Fibroblast of skin of abdomen (primary cell): ENCODE results near the gene COQ8B. TPM values are rescaled to one million over a fixed set of nuclear protein-coding genes. Genes with fewer than 3 reads are reported as not detected.
"Not testable (repeated sequence)": the region's sequence is repeated elsewhere in the genome, so short reads cannot be mapped to it uniquely, and the experiment has no call there.

Experiments
- DNase-seq: peaks from one replicate; pipeline ENCODE4 v3.0.0-alpha.2; 2013
- polyA plus RNA-seq, 2 experiments: library from polyadenylated mRNA; unstranded; fragments of 120-200 nt; gene quantifications; one replicate each; pipeline ENCODE4 v1.2.1, GENCODE V29; 2013; ENCODE audit not compliant: insufficient read length in 2 of 2

The COQ8B gene
- 20.2 TPM for polyA plus RNA-seq (2013, experiment 1 of 2; ENCODE audit: insufficient read length)
- 21.7 TPM for polyA plus RNA-seq (2013, experiment 2 of 2; ENCODE audit: insufficient read length)

DNA sequence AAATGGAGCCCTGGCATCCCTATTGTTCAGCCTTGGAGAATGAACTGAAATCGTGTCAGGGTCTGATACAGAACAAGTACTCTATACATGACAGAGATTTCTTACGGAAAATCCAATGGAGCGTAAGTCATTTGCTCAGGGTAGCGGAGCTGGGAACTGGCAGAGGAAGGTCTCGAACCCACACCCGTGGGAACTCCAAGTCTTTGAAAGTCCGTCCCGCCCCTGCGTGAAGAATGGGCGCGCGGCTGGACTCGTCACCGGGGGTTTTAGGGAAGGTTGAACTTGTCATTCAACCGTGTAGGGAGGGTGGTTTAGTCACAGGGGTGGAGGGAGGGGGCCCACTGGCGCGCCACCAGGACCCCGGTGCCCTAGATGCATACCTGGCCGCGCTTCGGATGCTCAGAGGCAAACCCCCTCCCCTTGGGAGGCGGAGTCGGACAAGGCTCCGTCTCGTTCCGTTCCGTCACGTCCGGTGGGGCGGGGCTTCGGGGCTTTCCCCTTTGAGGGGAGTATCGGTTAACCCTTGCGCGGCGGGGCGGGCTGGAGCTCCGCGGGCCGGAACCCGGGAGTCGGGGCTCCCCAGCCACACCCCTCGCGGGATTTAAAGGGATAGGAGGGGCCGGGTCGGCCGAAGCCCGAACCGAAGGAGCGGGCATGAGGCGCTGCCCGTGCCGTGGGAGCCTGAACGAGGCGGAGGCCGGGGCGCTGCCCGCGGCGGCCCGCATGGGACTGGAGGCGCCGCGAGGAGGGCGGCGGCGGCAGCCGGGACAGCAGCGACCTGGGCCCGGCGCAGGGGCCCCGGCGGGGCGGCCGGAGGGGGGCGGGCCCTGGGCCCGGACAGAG is at the start of gene COQ8B, which contains the start of gene ITPKC:
Gene COQ8B, minus strand, starts transcription at position 405 of the 843 bp plus-strand sequence. CDS start 2,254 bp downstream, outside the sequence.
Gene ITPKC, plus strand, starts transcription at position 631 of the 843 bp plus-strand sequence. Its CDS starts 24 bp downstream, at position 655.
- peak; percentile 98 for DNase-seq

DNA sequence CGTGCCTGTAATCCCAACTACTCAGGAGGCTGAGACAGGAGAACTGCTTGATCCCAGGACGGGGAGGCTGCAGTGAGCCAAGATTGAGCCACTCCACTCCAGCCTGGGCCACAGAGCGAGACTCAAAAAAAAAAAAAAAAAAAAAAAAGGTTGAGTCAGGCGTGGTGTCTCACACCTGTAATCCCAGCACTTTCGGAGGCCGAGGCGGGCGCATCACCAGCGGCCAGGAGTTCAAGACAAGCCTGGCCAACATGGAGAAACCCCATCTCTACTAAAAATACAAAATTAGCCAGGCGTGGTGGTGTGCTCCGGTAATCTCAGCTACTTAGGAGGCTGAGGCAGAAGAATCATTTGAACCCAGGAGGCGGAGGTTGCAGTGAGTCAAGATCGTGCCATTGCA is 49.7 kb upstream of the COQ8B start:
- not testable (repeated sequence) for DNase-seq

DNA sequence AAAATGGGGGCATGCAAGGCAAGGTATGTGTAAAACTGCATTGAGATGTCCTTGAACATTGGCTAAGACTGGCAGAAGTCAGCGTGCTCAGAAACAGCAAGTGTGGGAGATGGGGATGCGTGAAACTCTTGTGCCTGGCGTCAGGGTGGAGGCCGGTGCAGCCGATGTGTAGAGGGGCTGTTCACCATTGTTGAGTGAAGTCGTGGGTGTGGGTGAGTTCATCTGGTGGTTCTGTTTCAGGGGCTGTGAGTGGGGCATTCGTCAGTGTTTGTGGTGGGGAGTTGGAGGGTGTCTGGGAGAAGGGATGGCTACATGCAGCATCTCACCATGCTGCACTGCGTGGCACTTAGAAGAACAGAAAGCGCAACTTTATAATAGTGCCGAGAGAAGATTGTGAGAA is 47.3 kb upstream of the COQ8B start:
- DNase-seq, result no peak

DNA sequence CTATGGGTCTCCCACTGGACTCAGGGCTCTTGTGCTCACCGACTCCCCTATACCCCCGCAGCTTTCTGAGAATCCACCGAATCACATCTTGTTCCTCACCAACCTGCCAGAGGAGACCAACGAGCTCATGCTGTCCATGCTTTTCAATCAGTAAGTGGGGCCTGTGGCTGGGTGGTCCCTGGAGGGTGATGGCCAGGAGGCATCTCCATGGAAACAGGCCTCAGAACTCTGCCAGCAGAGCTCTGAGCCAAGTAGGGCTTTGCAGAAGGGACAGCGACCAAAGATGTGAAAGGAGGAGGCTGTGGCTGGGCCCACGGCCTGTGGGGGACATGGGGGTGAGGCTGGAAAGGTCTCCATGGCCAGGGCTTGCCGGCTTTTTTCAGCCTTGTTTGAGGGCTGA is 46.8 kb upstream of the COQ8B start:
- DNase-seq, result no peak

DNA sequence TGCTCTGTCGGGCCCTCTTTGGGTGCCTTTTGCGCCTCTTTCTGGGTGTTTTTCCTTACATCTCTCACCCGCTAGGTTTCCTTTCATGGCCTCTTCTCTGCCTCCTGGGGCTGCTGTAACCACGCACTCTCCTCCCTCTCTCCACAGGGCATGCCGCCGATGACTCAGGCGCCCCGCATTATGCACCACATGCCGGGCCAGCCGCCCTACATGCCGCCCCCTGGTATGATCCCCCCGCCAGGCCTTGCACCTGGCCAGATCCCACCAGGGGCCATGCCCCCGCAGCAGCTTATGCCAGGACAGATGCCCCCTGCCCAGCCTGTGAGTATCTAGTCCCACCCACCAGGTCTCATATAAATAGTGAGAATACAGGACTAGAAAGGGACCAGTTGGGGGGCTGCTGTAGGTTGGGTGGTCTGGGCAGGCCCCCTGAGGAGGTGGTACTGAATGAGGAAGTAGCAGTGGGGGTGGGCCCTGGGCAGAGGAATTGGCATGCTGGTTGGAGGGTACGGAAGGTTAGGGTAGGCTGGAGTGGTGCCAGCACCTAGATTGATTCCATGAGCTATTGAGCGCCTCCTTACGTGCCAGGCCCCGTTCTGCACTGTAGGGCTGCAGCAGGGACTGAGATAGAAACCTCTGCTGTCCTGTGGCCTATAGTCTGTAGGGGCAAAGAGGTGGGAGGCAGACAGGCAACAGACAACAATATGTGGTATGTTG is 46.2 kb upstream of the COQ8B start:
- DNase-seq, result no peak

DNA sequence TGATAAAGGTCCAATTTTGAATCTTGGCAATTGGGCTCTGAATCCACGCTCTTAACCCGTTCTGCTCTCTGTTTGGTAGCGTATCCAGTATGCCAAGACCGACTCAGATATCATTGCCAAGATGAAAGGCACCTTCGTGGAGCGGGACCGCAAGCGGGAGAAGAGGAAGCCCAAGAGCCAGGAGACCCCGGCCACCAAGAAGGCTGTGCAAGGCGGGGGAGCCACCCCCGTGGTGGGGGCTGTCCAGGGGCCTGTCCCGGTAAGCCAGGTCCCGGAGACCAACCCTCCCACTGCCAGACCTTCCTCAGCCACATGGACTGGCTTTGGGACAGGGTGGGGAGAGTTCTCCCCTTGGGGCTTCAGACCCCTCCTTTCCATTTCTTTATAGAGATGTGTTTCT is 42.7 kb upstream of the COQ8B start:
- DNase-seq, result no peak

DNA sequence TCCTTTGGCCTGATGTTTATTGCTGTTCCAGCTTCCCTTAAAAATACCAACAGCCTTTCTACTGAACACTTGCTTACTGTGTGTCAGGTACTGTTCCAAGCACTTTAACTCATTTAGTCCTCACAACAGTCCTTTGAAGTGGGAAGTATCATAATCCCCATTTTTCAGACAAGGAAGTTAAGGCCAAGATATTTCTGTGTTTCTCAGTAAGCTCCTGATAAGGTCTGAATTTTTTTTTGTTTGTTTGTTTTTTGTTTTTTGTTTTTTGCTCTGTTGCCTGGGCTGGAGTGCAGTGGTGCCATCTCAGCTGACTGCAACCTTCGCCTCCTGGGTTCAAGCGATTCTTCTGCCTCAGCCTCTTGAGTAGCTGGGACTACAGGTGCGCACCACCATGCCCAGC is 41.8 kb upstream of the COQ8B start:
- no peak for DNase-seq

DNA sequence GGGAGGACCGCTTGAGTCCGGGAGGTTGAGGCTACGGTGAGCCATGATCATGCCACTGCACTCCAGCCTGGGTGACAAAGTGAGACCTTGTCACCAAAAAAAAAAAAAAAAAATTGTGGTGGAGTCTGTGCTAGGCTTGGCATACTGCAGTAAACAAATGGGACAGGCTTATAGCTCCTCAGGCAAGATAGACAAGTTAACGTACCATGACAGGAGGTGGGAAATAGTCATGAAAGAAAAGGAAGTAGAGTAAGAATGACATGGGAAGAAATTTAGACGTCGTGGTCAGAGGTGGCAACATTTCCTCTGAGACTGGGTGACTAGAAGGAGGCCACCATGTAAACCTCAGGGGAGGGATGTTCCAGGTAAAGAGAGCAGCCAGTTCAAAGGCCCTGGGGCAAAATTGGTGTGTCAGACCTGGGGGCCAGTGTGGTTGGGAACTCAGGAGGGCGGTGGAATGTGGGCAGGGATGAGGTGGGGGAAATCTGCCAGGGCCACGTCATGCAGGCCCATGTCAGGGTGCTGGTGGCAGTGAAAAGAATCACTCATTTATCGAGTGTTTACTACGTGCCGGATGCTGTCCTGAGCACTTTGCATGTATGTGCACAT is 39.9 kb upstream of the COQ8B start:
- no peak for DNase-seq

DNA sequence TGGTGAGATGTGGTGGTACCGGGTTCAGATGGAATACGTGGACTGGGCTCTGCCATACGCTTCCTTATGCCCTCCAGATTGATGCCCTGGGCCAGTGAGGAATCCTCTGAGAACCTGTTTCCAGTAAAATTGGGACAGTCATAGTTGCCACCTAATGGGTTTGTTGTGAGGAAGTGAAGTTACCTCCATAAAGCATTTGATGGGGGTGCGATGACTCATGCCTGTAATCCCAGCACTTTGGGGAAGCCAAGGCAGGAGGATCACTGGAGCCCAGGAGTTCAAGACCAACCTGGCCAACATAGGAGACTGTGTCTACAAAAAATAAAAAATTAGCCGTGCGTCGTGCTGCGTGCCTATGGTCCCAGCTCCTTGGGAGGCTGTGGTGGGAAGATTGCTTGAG is 39.1 kb upstream of the COQ8B start:
- no peak for DNase-seq

DNA sequence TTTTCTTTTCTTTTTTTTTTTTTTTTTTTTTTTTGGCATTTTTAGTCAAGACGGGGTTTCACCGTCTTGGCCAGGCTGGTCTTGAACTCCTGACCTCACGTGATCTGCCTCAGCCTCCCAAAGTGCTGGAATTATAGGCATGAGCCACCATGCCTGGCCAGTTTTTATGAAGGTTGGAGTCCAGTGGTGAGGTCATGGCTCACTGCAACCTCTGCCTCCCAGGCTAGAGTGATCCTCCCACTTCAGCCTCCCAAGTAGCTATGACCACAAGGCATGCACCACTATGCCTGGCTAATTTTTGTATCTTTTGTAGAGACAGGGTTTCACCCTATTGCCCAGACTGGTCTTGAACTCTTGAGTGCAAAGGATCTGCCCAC is 38.5 kb upstream of the COQ8B start:
- no peak for DNase-seq

DNA sequence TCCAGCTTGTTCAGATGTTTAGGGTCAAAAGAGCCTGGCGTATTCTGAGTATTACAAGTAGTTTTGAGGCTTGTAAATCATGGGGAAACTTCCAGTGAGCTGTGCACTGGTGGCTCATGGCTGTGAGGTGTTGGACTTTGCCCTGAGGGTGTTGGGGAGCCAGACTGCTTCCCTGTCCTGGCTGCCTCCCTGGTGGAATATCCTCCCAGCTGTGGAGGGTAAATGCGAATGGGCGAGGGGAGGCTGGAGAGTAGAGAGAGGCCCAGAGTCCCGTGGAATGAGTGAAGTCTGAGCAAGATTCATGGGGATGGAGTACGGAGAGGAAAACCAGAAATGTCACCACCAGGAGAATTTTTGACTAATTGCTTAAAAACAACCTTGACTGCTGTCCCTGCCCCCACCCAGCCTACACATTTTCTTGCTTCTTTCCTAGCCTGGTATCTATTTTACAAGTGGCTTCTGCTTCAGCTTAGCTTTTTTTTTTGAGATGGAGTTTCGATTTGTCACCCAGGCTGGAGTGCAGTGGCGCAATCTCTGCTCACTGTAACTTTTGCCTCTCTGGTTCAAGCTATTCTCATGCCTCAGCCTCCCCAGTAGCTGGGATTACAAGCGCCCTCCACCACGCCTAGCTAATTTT is 38.0 kb upstream of the COQ8B start:
- peak; percentile 42 for DNase-seq

DNA sequence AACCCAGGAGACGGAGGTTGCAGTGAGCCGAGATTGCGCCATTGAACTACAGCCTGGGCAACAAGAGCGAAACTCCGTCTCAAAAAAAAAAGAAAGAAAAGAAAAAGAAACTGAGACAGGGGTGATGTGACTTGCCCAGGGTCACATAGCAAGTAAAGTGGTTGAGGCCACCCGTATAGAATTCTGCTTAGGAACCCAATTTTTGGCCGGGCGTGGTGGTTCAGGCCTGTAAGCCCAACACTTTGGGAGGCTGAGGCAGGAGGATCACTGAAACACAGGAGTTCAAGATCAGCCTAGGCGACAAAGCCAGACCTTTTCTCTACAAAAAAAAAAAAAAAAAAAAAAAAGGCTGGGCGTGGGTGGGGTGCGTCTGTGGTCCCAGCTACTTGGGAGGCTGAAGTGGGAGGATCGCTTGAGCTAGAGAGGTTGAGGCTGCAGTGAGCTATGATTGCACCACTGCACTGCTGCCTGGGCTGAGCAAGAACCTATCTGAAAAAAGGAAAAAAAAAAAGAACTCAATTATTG is 35.6 kb upstream of the COQ8B start:
- no peak for DNase-seq

DNA sequence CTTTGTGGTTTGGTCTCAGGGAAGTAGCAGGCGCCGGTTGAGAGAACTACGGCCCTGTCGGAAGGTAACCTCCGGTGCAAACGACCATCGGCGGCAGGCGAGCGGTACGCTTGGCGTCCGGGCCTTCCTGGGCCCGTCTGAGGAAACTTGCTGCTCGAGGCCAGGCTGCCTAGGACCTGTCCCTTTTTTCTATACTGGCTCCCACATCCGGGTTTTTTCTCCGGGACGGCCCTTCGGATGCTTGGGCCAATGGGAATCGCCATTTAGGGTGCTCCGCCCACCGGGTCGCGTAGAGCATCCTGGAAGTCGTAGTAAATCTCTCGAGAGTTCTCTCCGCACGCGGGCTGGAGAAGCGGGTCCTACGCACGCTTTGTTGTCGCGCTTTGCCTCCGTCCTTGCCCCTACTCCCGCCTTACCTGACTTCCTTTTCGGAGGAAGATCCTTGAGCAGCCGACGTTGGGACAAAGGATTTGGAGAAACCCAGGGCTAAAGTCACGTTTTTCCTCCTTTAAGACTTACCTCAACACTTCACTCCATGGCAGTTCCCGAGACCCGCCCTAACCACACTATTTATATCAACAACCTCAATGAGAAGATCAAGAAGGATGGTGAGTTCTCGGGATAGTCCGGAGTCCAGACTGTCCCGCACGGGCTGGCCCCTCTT is 34.3 kb upstream of the COQ8B start, which contains the start of gene SNRPA:
Gene SNRPA, plus strand, starts transcription at position 330 of the 664 bp plus-strand sequence. Its CDS starts 206 bp downstream, at position 536.
- DNase-seq, result peak; percentile 98

DNA sequence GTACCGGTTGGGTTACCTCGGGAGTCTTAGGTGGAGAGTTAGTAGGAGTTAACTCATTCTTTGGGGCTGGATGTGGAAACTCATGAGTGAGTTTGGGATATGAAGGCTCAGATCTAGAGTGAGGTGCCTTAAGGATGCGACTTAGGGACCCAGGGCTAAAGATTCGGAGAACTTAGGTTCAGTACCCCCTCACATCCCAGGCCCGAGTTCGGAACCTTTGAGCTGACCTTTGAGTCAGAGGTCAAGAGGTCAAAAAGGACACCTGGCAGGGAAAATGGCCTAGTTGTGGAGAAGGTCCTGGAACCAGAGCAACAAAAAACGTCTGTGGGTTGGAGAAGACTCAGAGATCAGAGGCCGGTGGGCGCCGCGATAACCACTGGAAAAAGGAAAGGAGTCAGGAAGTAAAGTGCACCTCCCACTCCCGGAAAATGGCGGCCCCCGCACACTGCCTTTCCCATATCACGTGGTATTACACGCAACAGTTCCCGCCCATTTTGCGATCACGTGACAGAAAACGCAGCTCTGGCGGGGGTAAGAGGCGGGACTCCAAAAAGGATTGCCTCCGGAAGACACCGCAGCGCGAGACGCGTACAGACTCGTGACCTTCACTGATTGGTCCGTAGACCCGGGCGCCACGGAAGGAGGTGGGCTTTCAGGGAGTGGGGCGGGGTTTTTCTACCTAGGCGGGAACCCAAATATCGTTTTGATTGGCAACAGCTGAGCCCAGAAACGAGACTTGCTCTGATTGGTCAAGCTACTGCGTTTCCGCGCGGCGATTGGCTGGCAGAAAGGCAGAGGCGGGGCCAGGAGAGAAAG is 33.6 kb upstream of the COQ8B start, which contains the start of gene ACTMAP:
Gene ACTMAP, minus strand, starts transcription at position 420 of the 816 bp plus-strand sequence. CDS start 674 bp downstream, outside the sequence.
- peak; percentile 100 for DNase-seq

DNA sequence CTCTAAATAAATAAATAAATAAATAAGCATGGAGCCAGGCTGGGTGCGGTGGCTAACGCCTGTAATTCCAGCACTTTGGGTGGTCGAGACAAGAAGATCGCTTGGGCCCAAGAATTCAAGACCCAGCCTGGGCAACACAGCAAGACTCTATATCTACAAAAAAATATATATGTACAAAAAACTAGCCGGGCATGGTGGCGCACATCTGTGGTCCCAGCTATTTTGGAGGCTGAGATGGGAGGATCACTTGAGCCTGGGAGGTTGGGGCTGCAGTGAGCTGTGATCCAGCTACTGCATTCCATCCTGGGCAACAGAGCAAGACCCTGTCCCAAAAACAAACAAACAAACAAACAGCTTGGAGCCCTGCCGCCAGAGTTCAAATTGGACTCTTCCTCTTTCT is 30.9 kb upstream of the COQ8B start:
- no peak for DNase-seq

DNA sequence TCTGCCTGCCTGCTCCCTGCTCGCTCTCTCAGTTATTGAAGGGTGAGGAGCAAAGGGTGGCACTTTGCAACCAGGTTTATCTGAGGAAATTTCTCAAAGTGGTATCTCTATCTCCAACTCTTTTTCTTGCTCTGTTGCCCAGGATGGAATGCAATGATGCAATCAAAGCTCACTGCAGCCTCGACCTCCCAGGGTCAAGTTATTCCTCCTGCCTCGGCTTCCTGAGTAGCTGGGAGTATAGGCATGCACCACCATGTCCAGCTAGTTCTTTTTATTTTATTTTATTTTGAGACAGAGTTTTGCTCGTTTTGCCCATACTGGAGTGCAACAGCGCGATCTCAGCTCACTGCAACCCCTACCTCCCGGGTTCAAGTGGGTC is 28.7 kb upstream of the COQ8B start:
- peak; percentile 65 for DNase-seq

DNA sequence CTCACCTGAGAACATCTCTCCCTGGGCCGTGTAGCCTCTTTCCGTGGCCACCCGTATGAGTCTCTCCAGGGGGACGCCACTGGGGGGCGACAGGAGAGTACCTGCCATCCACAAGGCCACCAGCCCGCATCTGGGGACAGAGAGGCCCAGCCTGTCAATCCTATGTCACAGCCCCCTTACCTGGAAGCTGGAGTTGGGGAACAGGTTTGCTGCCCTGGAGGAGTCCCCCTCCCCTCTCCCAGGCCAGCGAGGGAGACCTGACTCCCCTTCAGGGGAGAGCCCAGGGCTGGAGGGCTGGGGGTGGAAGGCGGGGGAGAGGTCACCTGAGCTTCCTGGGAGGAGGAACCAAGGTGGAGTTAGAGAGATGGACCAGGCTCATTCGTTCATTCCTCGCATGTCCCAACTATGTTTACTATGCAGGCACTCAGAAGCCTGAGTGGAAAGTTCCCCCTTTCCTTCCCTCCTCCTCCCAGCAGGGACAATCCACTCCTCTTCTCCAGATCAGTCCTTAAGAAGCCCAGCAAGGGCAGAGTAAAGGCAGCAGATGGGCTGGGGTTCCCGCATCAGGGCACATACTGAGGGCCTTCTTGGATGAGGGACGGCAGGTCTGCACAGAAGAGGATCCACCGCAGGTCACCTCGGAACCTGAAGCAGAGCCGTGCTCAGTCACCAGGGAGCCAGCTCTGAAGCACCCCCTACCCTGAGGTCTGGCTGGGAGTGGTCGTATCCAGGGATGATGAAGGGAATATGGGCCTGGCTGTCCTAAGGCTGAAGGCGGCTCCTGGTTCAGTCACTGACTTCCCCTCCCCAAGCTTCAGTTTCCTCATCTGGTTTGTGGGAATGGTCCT is 28.1 kb upstream of the COQ8B start:
- peak; percentile 17 for DNase-seq

DNA sequence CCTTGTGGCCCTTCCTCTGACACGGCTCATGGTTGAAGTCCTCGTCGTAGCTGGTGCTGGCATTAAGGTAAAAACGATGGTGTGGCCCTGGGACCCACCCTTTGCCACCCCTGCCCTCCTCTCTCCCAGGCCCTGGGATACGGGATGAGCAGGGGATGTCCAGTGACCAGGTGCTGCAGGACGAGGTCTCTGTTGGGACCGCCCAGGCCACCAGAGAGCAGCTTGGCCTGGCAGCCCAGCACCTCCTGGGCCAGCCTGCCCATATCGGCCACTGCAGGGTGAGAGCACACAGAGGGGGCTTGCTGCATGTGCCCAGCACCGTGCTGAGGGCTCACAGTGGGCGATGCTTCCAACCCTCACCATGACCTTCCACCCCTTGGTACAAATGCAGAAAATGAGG is 27.2 kb upstream of the COQ8B start:
- DNase-seq, result no peak

DNA sequence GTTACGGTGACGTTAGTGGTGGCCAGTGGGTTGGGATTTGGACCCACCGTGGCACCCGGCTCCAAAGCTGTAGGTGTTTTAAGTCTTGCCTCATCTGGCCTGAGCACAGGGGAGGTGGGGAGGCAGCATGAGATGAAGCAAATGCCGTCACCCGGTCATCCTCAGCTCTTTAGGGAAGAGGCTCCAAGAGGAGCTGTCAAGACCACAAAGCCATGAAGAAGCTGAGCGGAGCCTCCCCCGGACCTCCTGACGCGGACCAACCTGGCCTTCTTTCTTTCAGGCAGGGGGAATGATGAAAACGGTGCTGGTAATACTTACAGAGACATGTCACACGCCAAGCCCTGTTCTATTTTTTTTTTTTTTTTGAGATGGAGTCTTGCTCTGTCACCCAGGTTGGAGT is 26.2 kb upstream of the COQ8B start:
- DNase-seq, result no peak

DNA sequence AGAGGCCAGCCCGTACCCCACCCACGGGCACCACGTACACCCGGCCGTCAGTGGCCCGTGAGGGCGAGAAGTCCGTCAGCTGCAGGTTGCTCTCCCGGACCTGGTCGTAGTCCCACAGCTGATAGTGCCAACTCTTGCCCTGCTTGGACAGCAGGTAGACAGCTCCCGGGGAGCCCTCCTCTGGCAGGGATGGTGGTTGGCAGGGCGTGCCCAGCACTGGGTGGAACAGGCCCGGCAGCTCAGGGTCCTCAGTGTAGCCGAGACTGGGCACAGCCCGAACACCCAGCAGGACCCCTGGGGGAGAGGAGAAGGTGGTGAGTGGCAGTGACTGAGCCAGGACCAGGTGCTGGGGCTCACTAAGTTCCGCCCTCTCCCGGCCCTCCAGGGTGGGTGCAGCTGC is 25.8 kb upstream of the COQ8B start:
- DNase-seq, result no peak
